ENCODE results near the gene PARP3. TPM values are rescaled to one million over a fixed set of nuclear protein-coding genes. Genes with fewer than 3 reads are reported as not detected.

PARP3 gene
- total and polyA plus RNA-seq, 9 of the 15 experiments (the other 6 are each of a cell fraction or from before 2014, with no cell fraction given): 0.46 to 6.6 (median 4.5) TPM

- TF ChIP-seq BCL6 (CRISPR knock-in tag; IDR thresholded peaks at IDR 0.05) (no peak), SIX5 (IDR thresholded peaks at IDR 0.05; ENCODE audit: borderline replicate concordance in 1 of 2, insufficient read depth in 1 of 2, low read depth in 1 of 2, low read length in 2 of 2) (no peak), ZNF696 (CRISPR knock-in tag; conservative IDR thresholded peaks at IDR 0.05) (no peak), PHF8 (IDR thresholded peaks at IDR 0.05; ENCODE audit: borderline replicate concordance, low read length) (peak; percentile 75; the same call in 1 of the 2 replicates), HMGXB4 (CRISPR knock-in tag; IDR thresholded peaks at IDR 0.05) (no peak), ZNF717 (CRISPR knock-in tag; IDR thresholded peaks at IDR 0.05) (no peak), ZNF318 (IDR thresholded peaks at IDR 0.05; ENCODE audit: borderline replicate concordance in 1 of 2, low read depth in 1 of 2) (no peak), ZBTB26 (CRISPR knock-in tag; IDR thresholded peaks at IDR 0.05) (no peak), ZNF778 (CRISPR knock-in tag; IDR thresholded peaks at IDR 0.05) (no peak), ZNF561 (CRISPR knock-in tag; conservative IDR thresholded peaks at IDR 0.05) (no peak), RAD21 (CRISPR knock-in tag; conservative IDR thresholded peaks at IDR 0.05 in 1 of 2, IDR thresholded peaks at IDR 0.05 in 1 of 2) (peak; percentile 84 to 88), SNRNP70 (optimal IDR thresholded peaks at IDR 0.05; ENCODE audit: low read depth, low read length) (no peak), ETV5 (CRISPR knock-in tag; IDR thresholded peaks at IDR 0.05; ENCODE audit: low read depth) (peak; percentile 71; the same call in 1 of the 2 replicates), RBM34 (IDR thresholded peaks at IDR 0.05; ENCODE audit: borderline replicate concordance, insufficient read depth, low read length) (no peak), RFX5 (IDR thresholded peaks at IDR 0.05; ENCODE audit: low read depth, low read length) (no peak)
These were observed at the start of gene PARP3, which contains the start of gene RRP9 (continued) for GRCh38 chr3:51941798-51942602.
